Ovary (tissue), 9 donors: ENCODE results near the gene APEH. TPM values are rescaled to one million over a fixed set of nuclear protein-coding genes. Genes with fewer than 3 reads are reported as not detected.

ENCODE experiments used
- DNase-seq, 5 donors: peaks; one replicate each; pipeline ENCODE4 v3.0.0-alpha.2; 2019 to 2020
- H3K27ac ChIP-seq, 2 donors: fragments of 200-600 bp; one replicate each; pipeline versions ENCODE4 v1.5.1 to v1.8.0; 2019 to 2022
- H3K27me3 ChIP-seq: fragments of 200-600 bp; one replicate; pipeline ENCODE4 v1.8.0; 2022
- H3K36me3 ChIP-seq: fragments of 200-600 bp; sonication (generic); one replicate; pipeline ENCODE4 v1.5.1; 2019
- H3K4me1 ChIP-seq: one replicate; pipeline ENCODE4 v1.8.1; 2013; ENCODE audit warnings: mild to moderate bottlenecking, moderate library complexity; ENCODE audit not compliant: insufficient read depth
- H3K4me3 ChIP-seq: fragments of 200-600 bp; sonication (generic); one replicate; pipeline ENCODE4 v1.5.1; 2017
- H3K9me3 ChIP-seq, 2 donors: fragments of 200-600 bp in 1 of 2; sonication (generic) in 1 of 2; one replicate each; pipeline versions ENCODE4 v1.5.1 to v1.8.1; 2013 to 2019; ENCODE audit warnings: mild to moderate bottlenecking in 1 of 2, moderate library complexity in 1 of 2
- CTCF ChIP-seq, 3 donors: fragments of 450-650 bp in 2 of 3; fragments of 200-600 bp in 1 of 3; IDR thresholded peaks; one replicate each; pipeline versions ENCODE4 v1.5.1 to v1.8.0; 2016 to 2022; ENCODE audit warnings: antibody characterized with exemption in 3 of 3, mild to moderate bottlenecking in 1 of 3
- EP300 ChIP-seq: sonication (generic); formaldehyde crosslinking; IDR thresholded peaks from one replicate; pipeline ENCODE4 v1.6.1; 2017; ENCODE audit warnings: antibody characterized with exemption
- POLR2A ChIP-seq: fragments of 450-650 bp; IDR thresholded peaks from one replicate; pipeline ENCODE4 v1.6.1; 2017; ENCODE audit warnings: antibody characterized with exemption, mild to moderate bottlenecking, moderate library complexity
- WGBS, 3 donors: extraction: QIAGEN DNeasy Blood & Tissue Kit in 1 of 3; methylation state at CpG; one replicate each; pipeline versions ENCODE4 v1.1.5 to v1.1.7; 2013 to 2017; 5-methylcytosine and 5-hydroxymethylcytosine counted together
- intact Hi-C, 4 donors: fragments of 100-400 bp; cut with DNase I; formaldehyde crosslinking; loops; one replicate each; pipeline versions ENCODE4 v1.11.0 to v1.15.1; 2022 to 2023
- polyA plus RNA-seq, 2 donors: library from polyadenylated mRNA; stranded (reverse); fragments of 200-250 nt in 1 of 2; fragments of 350-450 nt in 1 of 2; fragmentation: Illumina TruSeq in 1 of 2; extraction: RNeasy Lipid Tissue Mini Kit (QIAGEN cat#74804) in 1 of 2; gene quantifications; one replicate each; pipeline ENCODE4 v1.2.3, GENCODE V29; 2013 to 2014
- total RNA-seq, 7 donors: library from RNA; depleted of rRNA in 2 of 7; stranded (reverse); fragments of >200 nt in 2 of 7; fragmentation: NEBNext Ultra II Directional in 3 of 7; extraction: Animal tissue kit (Norgen Biotek cat#: 25700) in 3 of 7; gene quantifications; one replicate each; pipeline versions ENCODE4 v1.1.0 to v1.2.4, GENCODE V29; 2016 to 2023
- donor health status: DM: no; HTN: no; CAD: no; lungs with moderate emphysema.
- donor health status: DM: no; HTN: no; CAD: no.
- donor health status: Bipolar disorder and iron deficiency.
- donor health status: DM: yes; HTN: yes; CAD: no.
- donor health status: DM: no; HTN: no; CAD: no.
- donor health status: DM: yes; HTN: yes; CAD: no.

APEH gene
- total and polyA plus RNA-seq, 9 donors, result 33.7 to 90.9 (median 60.6) TPM

GRCh38 chr3:49717211-49717958, 43.2 kb downstream of the APEH start:
- Histone ChIP-seq H3K9me3 (no peaks in the 10 kb centered on the region), H3K36me3 (no peaks in the 10 kb centered on the region), H3K27me3 (no peaks in the 10 kb centered on the region), H3K4me1 (peaks cover 9% of the 10 kb centered on the region), H3K4me3 (no peak overlapping the region), H3K27ac (no peak overlapping the region)
- intact Hi-C loops, result loop anchor here in 1 of 4 donors (10.0 kb wide), 1 partner anchor 127 kb away; no protein-coding TSS in a partner anchor
- peak in 1 of 5 donors; percentile 17 for DNase-seq
- TF ChIP-seq CTCF (IDR thresholded peaks at IDR 0.05) (no peak), EP300 (no peak), POLR2A (no peak)
- 88 to 92% (median 90%) methylated on average over 14 of the region's 14 CpGs for WGBS, 3 donors

GRCh38 chr3:49717959-49718857, 44.1 kb downstream of the APEH start:
- no peak overlapping the region for H3K27ac ChIP-seq
- H3K4me3 ChIP-seq, result no peak overlapping the region
- peak in 2 of 5 donors; percentile 24 to 41 for DNase-seq
- intact Hi-C loops, result loop anchor here in 1 of 4 donors (10.0 kb wide), 1 partner anchor 127 kb away; no protein-coding TSS in a partner anchor
- H3K27me3 ChIP-seq, result no peaks in the 10 kb centered on the region
- TF ChIP-seq CTCF (IDR thresholded peaks at IDR 0.05) (no peak), EP300 (no peak)
- no peaks in the 10 kb centered on the region for H3K36me3 ChIP-seq
- WGBS, 3 donors, result 50 to 71% (median 66%) methylated on average over 66 to 75 of the region's 75 CpGs
- no peaks in the 10 kb centered on the region for H3K9me3 ChIP-seq
- peaks cover 12% of the 10 kb centered on the region for H3K4me1 ChIP-seq

GRCh38 chr3:49718858-49719213, 44.7 kb downstream of the APEH start:
- H3K9me3 ChIP-seq, result no peaks in the 10 kb centered on the region
- no peaks in the 10 kb centered on the region for H3K36me3 ChIP-seq
- peak in 1 of 5 donors; percentile 31 for DNase-seq
- no peak overlapping the region for H3K27ac ChIP-seq
- TF ChIP-seq POLR2A (no peak), EP300 (no peak), CTCF (IDR thresholded peaks at IDR 0.05) (no peak)
- peak overlapping the region; percentile 45 for H3K4me3 ChIP-seq
- peaks cover 12% of the 10 kb centered on the region for H3K4me1 ChIP-seq
- no peaks in the 10 kb centered on the region for H3K27me3 ChIP-seq
- intact Hi-C loops, result loop anchor here in 1 of 4 donors (10.0 kb wide), 1 partner anchor 126 kb away; no protein-coding TSS in a partner anchor
- WGBS, 3 donors, result 3 to 7% (median 6%) methylated on average over 33 of the region's 33 CpGs

GRCh38 chr3:49719214-49719884, 45.2 kb downstream of the APEH start, which contains the start of gene AMIGO3:
Gene AMIGO3, minus strand, starts transcription at chr3:49719684. Its CDS starts 219 bp downstream, at chr3:49719465.
- H3K4me1 ChIP-seq, result peaks cover 12% of the 10 kb centered on the region

More at GRCh38 chr3:49719214-49719884, 45.2 kb downstream of the APEH start, which contains the start of gene AMIGO3:
- Histone ChIP-seq H3K27ac (peak within 1 kb of the TSS in 1 of 2 donors; percentile 42), H3K4me3 (peak within 1 kb of the TSS; percentile 45), H3K27me3 (no peaks in the 10 kb centered on the region), H3K36me3 (no peaks in the 10 kb centered on the region), H3K9me3 (no peaks in the 10 kb centered on the region)
- DNase-seq, result peak; percentile 94 to 97 (median 96)
- 1% methylated on average over 37 to 50 of the region's 50 CpGs for WGBS, 3 donors
- TF ChIP-seq CTCF (IDR thresholded peaks at IDR 0.05) (peak in 2 of 3 donors; percentile 67 to 78), POLR2A (peak; percentile 67), EP300 (no peak)
- intact Hi-C loops, result loop anchor here in 1 of 4 donors (10.0 kb wide), 1 partner anchor 125 kb away; no protein-coding TSS in a partner anchor
